ENCODE results near the gene NPHP1.

The NPHP1 gene

GRCh38 chr2:110105608-110106467, 99.0 kb downstream of the NPHP1 start:
- TF ChIP-seq, protein P1, sequence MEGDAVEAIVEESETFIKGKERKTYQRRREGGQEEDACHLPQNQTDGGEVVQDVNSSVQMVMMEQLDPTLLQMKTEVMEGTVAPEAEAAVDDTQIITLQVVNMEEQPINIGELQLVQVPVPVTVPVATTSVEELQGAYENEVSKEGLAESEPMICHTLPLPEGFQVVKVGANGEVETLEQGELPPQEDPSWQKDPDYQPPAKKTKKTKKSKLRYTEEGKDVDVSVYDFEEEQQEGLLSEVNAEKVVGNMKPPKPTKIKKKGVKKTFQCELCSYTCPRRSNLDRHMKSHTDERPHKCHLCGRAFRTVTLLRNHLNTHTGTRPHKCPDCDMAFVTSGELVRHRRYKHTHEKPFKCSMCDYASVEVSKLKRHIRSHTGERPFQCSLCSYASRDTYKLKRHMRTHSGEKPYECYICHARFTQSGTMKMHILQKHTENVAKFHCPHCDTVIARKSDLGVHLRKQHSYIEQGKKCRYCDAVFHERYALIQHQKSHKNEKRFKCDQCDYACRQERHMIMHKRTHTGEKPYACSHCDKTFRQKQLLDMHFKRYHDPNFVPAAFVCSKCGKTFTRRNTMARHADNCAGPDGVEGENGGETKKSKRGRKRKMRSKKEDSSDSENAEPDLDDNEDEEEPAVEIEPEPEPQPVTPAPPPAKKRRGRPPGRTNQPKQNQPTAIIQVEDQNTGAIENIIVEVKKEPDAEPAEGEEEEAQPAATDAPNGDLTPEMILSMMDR (IDR thresholded peaks at IDR 0.05; ENCODE audit: low read depth, low read length, missing control alignments), result no peak
- DNase-seq (ENCODE audit: extremely low read depth, low read depth), result peak; percentile 38
- no peak overlapping the region for H3K4me3 ChIP-seq (replicated peaks; ENCODE audit: low read depth, low read length)

- H3K4me3 ChIP-seq (replicated peaks; ENCODE audit: low read depth, low read length), result no peak overlapping the region
- DNase-seq (ENCODE audit: extremely low read depth, low read depth), result no peak
- TF ChIP-seq, protein P1 (IDR thresholded peaks at IDR 0.05; ENCODE audit: low read depth, low read length, missing control alignments), result no peak
These were observed 99.6 kb downstream of the NPHP1 start for GRCh38 chr2:110105183-110105582.

DNA sequence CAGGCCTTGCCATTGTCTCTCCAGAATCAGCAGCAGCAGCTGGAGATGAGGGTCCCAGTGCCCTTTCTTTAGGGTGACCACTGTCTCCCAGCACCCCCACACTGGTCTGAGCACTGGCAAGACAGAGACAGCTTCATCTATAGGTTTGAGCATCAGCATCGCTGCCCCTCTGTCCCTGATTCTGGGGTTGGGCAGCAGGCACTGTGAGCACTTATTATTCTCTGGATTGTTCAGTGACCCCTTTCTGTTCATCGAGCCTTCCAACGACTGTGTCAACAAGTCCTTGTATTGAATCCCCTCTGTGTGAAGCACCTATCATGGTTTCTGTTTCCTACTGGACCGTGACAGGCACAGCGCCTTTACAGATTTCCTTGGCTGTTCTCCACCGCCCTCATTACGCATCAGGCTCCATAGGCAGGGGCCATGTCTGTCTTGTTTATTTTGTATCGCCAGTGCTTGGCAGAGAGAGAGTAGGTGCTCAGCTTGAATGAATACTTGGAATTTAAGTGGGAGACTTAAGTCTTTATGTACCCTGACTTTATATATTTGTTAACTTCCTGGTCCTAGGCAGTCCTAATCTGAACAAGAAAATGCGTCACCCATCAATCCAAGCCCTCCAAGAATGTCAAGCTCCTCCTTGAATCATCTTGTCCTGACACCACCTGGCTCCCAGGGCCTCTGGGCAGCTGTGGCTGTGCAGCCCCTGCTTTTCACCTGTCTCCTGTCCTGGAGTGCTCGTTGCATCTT, 100.6 kb downstream of the NPHP1 start:
- DNase-seq (ENCODE audit: extremely low read depth, low read depth), result no peak
- no peak overlapping the region for H3K4me3 ChIP-seq (replicated peaks; ENCODE audit: low read depth, low read length)
- TF ChIP-seq, protein P1 (IDR thresholded peaks at IDR 0.05; ENCODE audit: low read depth, low read length, missing control alignments), result no peak

- TF ChIP-seq, protein P1 (IDR thresholded peaks at IDR 0.05; ENCODE audit: low read depth, low read length, missing control alignments), result no peak
- H3K4me3 ChIP-seq (replicated peaks; ENCODE audit: low read depth, low read length), result no peak overlapping the region
- DNase-seq (ENCODE audit: extremely low read depth, low read depth), result no peak
These were observed 101.5 kb downstream of the NPHP1 start for GRCh38 chr2:110103061-110103961.

DNA sequence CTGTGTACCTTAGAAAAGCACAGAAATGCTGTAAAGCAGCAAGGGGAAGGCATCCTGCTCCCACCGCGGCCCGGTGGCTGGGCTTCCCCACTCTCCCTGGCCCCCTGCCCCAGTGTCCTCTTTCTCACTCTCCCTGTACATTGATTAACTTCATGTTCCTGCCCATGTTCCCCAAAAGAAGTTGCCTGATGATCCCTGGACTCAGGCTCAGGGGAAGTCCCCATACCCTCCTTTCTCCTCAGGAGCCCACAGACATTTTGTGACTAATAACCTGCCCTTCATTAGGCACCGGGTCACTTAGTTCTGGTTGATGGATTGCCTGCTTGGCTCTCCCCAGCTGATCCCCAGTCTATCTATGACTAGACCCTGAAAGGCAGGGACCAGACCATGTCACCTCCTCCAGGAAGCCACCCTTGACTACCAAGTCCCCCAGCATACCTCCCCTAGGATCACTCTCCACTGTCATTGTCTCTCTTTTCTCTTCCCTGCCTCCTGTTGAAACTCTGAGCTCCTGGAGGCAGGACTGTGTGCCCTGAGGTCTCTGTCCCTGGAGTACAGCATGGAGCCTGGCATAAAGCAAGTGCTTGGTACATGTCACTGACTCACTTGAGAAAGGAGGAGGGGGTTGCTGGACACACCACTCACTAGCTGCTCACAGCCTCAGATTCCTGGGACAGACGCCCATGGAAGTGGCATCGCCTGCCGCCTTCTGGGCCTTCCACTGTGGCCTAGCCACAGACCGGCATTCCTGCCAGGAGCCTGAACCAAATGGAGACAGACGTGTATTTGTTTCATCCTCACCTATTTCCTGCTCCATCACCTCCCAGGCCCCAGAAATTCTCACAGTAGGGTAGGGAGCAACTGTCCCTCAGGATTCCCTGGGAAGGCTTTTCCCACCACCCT, 102.7 kb downstream of the NPHP1 start:
- DNase-seq (ENCODE audit: extremely low read depth, low read depth), result no peak
- TF ChIP-seq, protein P1 (IDR thresholded peaks at IDR 0.05; ENCODE audit: low read depth, low read length, missing control alignments), result no peak
- H3K4me3 ChIP-seq (replicated peaks; ENCODE audit: low read depth, low read length), result no peak overlapping the region

Data from HFF-Myc (cell line).